HepG2 (cell line): ENCODE measurements around the gene ARF6. TPM values are rescaled to one million over a fixed set of nuclear protein-coding genes. Genes with fewer than 3 reads are reported as not detected.
A peak's percentile ranks its signal among the peaks of the same experiment; 100 is the strongest.

ENCODE experiments used
- AKAP8 ChIP-seq: sonication (generic); formaldehyde crosslinking; IDR thresholded peaks from 2 replicates; pipeline ENCODE4 v1.5.1; 2020; ENCODE audit warnings: mild to moderate bottlenecking, missing genetic modification reagents
- E2F2 ChIP-seq: sonication (generic); formaldehyde crosslinking; IDR thresholded peaks from 2 replicates; pipeline ENCODE4 v1.4.0; 2020; ENCODE audit warnings: missing genetic modification reagents, borderline replicate concordance
- GMEB1 ChIP-seq: sonication (generic); formaldehyde crosslinking; IDR thresholded peaks from 2 replicates; pipeline ENCODE4 v1.5.1; 2020; ENCODE audit warnings: missing genetic modification reagents, mild to moderate bottlenecking, borderline replicate concordance
- HINFP ChIP-seq: sonication (generic); formaldehyde crosslinking; IDR thresholded peaks from 2 replicates; pipeline ENCODE4 v1.4.0; 2020; ENCODE audit warnings: low read depth, mild to moderate bottlenecking, missing genetic modification reagents
- HNF4A ChIP-seq: sonication (generic); formaldehyde crosslinking; IDR thresholded peaks from 2 replicates; pipeline ENCODE4 v1.4.0; 2020; ENCODE audit warnings: missing genetic modification reagents
- HNRNPH1 ChIP-seq: fragments of 200-400 bp; formaldehyde crosslinking; optimal IDR thresholded peaks from 2 replicates; pipeline ENCODE3; 2017; ENCODE audit warnings: mild to moderate bottlenecking, low read depth, low read length
- JUND ChIP-seq: sonication (generic); formaldehyde crosslinking; IDR thresholded peaks from 2 replicates; pipeline ENCODE4 v1.8.0; 2022; ENCODE audit warnings: mild to moderate bottlenecking, missing genetic modification reagents
- KAT2B ChIP-seq: fragments of 150-350 bp; IDR thresholded peaks from 2 replicates; pipeline ENCODE4 v1.6.1; 2014; ENCODE audit warnings: low read depth, low read length, borderline replicate concordance
- KMT2B ChIP-seq: IDR thresholded peaks from 2 replicates; pipeline ENCODE4 v1.6.1; 2016; ENCODE audit warnings: missing genetic modification reagents, missing compliant biosample characterization
- NR2F6 ChIP-seq, 2 experiments: IDR thresholded peaks; 2 replicates each; pipeline ENCODE4 v1.6.1; 2016; ENCODE audit warnings: antibody characterized with exemption in 1 of 2, mild to moderate bottlenecking in 1 of 2
- POLR2A ChIP-seq, 2 experiments: IDR thresholded peaks; 2 replicates each; pipeline ENCODE4 v1.6.1; 2011; ENCODE audit warnings: low read depth in 2 of 2, low read length in 2 of 2, mild to moderate bottlenecking in 1 of 2, moderate library complexity in 1 of 2; ENCODE audit not compliant: insufficient read depth in 1 of 2
- RBFOX2 ChIP-seq: fragments of 200-400 bp; formaldehyde crosslinking; IDR thresholded peaks from 2 replicates; pipeline ENCODE4 v1.6.1; 2017; ENCODE audit warnings: low read depth, mild to moderate bottlenecking, low read length
- RNF219 ChIP-seq: sonication (generic); formaldehyde crosslinking; IDR thresholded peaks from 2 replicates; pipeline ENCODE4 v1.5.0; 2020; ENCODE audit warnings: mild to moderate bottlenecking, missing genetic modification reagents
- RXRB ChIP-seq: IDR thresholded peaks from 2 replicates; pipeline ENCODE4 v1.6.1; 2016; ENCODE audit warnings: borderline replicate concordance, missing genetic modification reagents, missing compliant biosample characterization
- SNAPC2 ChIP-seq: sonication (generic); formaldehyde crosslinking; IDR thresholded peaks from 2 replicates; pipeline ENCODE4 v1.8.1; 2022; ENCODE audit warnings: mild to moderate bottlenecking, missing genetic modification reagents
- ZBTB20 ChIP-seq: sonication (generic); formaldehyde crosslinking; IDR thresholded peaks from 2 replicates; pipeline ENCODE4 v1.8.1; 2023; ENCODE audit warnings: missing genetic modification reagents, low read depth, mild to moderate bottlenecking, borderline replicate concordance
- ZFP36L1 ChIP-seq: sonication (generic); formaldehyde crosslinking; IDR thresholded peaks from 2 replicates; pipeline ENCODE4 v1.8.0; 2022; ENCODE audit warnings: mild to moderate bottlenecking, missing genetic modification reagents, moderate library complexity
- ZMYM3 ChIP-seq: sonication (generic); formaldehyde crosslinking; IDR thresholded peaks from 2 replicates; pipeline ENCODE4 v1.5.1; 2020; ENCODE audit warnings: mild to moderate bottlenecking, missing genetic modification reagents
- ZNF512B ChIP-seq: sonication (generic); formaldehyde crosslinking; IDR thresholded peaks from 2 replicates; pipeline ENCODE4 v1.5.1; 2020; ENCODE audit warnings: missing genetic modification reagents, mild to moderate bottlenecking, borderline replicate concordance
- ZNF724P ChIP-seq: sonication (generic); formaldehyde crosslinking; IDR thresholded peaks from 2 replicates; pipeline ENCODE4 v1.8.0; 2022; ENCODE audit warnings: missing genetic modification reagents, borderline replicate concordance
- ZSCAN21 ChIP-seq: sonication (generic); formaldehyde crosslinking; IDR thresholded peaks from 2 replicates; pipeline ENCODE4 v1.8.0; 2022; ENCODE audit warnings: mild to moderate bottlenecking, missing genetic modification reagents, moderate library complexity, borderline replicate concordance
- ZSCAN9 ChIP-seq: IDR thresholded peaks from 2 replicates; pipeline ENCODE4 v1.6.1; 2016; ENCODE audit warnings: borderline replicate concordance
- polyA plus RNA-seq, 8 experiments: library from polyadenylated mRNA; depleted of rRNA in 3 of 8; stranded (reverse) in 7 of 8; unstranded in 1 of 8; fragments of >200 nt; fragmentation: Illumina TruSeq in 4 of 8; extraction: Trizol in 4 of 8; gene quantifications; 2 replicates each; pipeline versions ENCODE4 v1.2.1 to v1.2.3, GENCODE V29; 2011 to 2016; ENCODE audit warnings: low read depth in 4 of 8, missing spikeins in 1 of 8, mixed read lengths in 1 of 8; ENCODE audit not compliant: insufficient read depth in 1 of 8
- total RNA-seq, 5 experiments: library from RNA; depleted of rRNA; stranded (reverse); fragments of >200 nt; fragmentation: Illumina TruSeq; extraction: Trizol; gene quantifications; 2 replicates each; pipeline ENCODE4 v1.2.3, GENCODE V29; 2016; ENCODE audit warnings: low read depth in 1 of 5

The ARF6 gene
- total and polyA plus RNA-seq, 2 of the 13 experiments (the other 11 are each of a cell fraction or from before 2014, with no cell fraction given) = 12.7 to 31.9 TPM

GRCh38 chr14:49935526-49935925 lies 42.6 kb downstream of the ARF6 start (continued):
- TF ChIP-seq HINFP (CRISPR knock-in tag) (no peak), HNRNPH1 (no peak), E2F2 (no peak), HNF4A (peak; percentile 48), POLR2A (IDR thresholded peaks at IDR 0.05; ENCODE audit: insufficient read depth in 1 of 2, low read depth in 2 of 2, low read length in 2 of 2) (no peak), GMEB1 (no peak), ZBTB20 (CRISPR knock-in tag) (no peak), ZNF512B (no peak), AKAP8 (no peak), NR2F6 (IDR thresholded peaks at IDR 0.05) (0 out of 2 replicates have a peak, but pooled peaks have one; percentile 25), NR2F6 (CRISPR knock-in tag; IDR thresholded peaks at IDR 0.05) (no peak), ZMYM3 (CRISPR knock-in tag) (peak; percentile 61; the same call in 1 of the 2 replicates), ZSCAN9 (CRISPR knock-in tag) (no peak), JUND (0 out of 2 replicates have a peak, but pooled peaks have one; percentile 39), ZNF724P (CRISPR knock-in tag) (no peak), KAT2B (peak; percentile 100), RNF219 (CRISPR knock-in tag) (no peak), KMT2B (no peak), ZSCAN21 (no peak), ZFP36L1 (CRISPR knock-in tag) (no peak), RBFOX2 (no peak), RXRB (peak; percentile 36; the same call in 1 of the 2 replicates), SNAPC2 (no peak)
